GM12865 (cell line): ENCODE measurements around the gene LIPG.

Experiments used
- DNase-seq: peaks from one replicate; pipeline ENCODE4 v3.0.0; 2010; ENCODE audit warnings: low read depth
- H3K4me3 ChIP-seq: 2 replicates; pipeline ENCODE4 v1.5.1; 2011; ENCODE audit warnings: mild to moderate bottlenecking, low read depth, low read length, control low read depth
- CTCF ChIP-seq: IDR thresholded peaks from 2 replicates; pipeline ENCODE4 v1.5.1; 2011; ENCODE audit warnings: low read length, control low read depth, low read depth, inconsistent platforms; ENCODE audit not compliant: insufficient read depth; ENCODE audit errors: missing control alignments

LIPG gene

GRCh38 chr18:49618742-49619681 is 57.2 kb downstream of the LIPG start:
- DNase-seq: no peak
- H3K4me3 ChIP-seq: no peak overlapping the region
- no peak for TF ChIP-seq CTCF

- TF ChIP-seq CTCF: no peak
- no peak for DNase-seq
- no peak overlapping the region for H3K4me3 ChIP-seq
Observed at GRCh38 chr18:49619801-49620200, 57.9 kb downstream of the LIPG start.

- no peak overlapping the region for H3K4me3 ChIP-seq
- DNase-seq: no peak
- TF ChIP-seq CTCF: no peak
Observed at GRCh38 chr18:49621301-49621700, 59.4 kb downstream of the LIPG start.

- no peak for TF ChIP-seq CTCF
- no peak for DNase-seq
- H3K4me3 ChIP-seq: no peak overlapping the region
Observed at GRCh38 chr18:49621717-49622351, 60.0 kb downstream of the LIPG start.

- DNase-seq: no peak
- TF ChIP-seq CTCF: no peak
- H3K4me3 ChIP-seq: no peak overlapping the region
Observed at GRCh38 chr18:49623571-49623970, 61.7 kb downstream of the LIPG start.

- no peak for DNase-seq
- H3K4me3 ChIP-seq: no peak overlapping the region
- TF ChIP-seq CTCF: no peak
Observed at GRCh38 chr18:49625021-49625691, 63.3 kb downstream of the LIPG start.
